GM12875 (cell line): ENCODE results near the gene TMEM254.

Source experiments
- H3K4me3 ChIP-seq: one replicate; pipeline ENCODE4 v1.5.1; 2011; ENCODE audit warnings: low read depth, low read length, control low read depth
- CTCF ChIP-seq: IDR thresholded peaks from 2 replicates; pipeline ENCODE4 v1.5.1; 2011; ENCODE audit warnings: low read depth, mild to moderate bottlenecking, control low read depth, inconsistent platforms, low read length, moderate library complexity, borderline replicate concordance; ENCODE audit not compliant: insufficient read depth

The TMEM254 gene

GRCh38 chr10:80104066-80104926 is 25.8 kb downstream of the TMEM254 start:
- no peak overlapping the region for H3K4me3 ChIP-seq

GRCh38 chr10:80108576-80109239 is 30.2 kb downstream of the TMEM254 start:
- no peak for TF ChIP-seq CTCF

More at GRCh38 chr10:80104066-80104926, 25.8 kb downstream of the TMEM254 start:
- no peak for TF ChIP-seq CTCF

GRCh38 chr10:80110986-80111385 is 32.5 kb downstream of the TMEM254 start:
- no peak overlapping the region for H3K4me3 ChIP-seq
- TF ChIP-seq CTCF, result no peak

More at GRCh38 chr10:80108576-80109239, 30.2 kb downstream of the TMEM254 start:
- H3K4me3 ChIP-seq, result no peak overlapping the region

- H3K4me3 ChIP-seq, result no peak overlapping the region
- TF ChIP-seq CTCF, result no peak
These were observed 40.2 kb downstream of the TMEM254 start for GRCh38 chr10:80118669-80119068.

- TF ChIP-seq CTCF, result no peak
These were observed 43.7 kb downstream of the TMEM254 start for GRCh38 chr10:80122110-80122710.

GRCh38 chr10:80122746-80123145 is 44.3 kb downstream of the TMEM254 start:
- no peak overlapping the region for H3K4me3 ChIP-seq
- no peak for TF ChIP-seq CTCF

More at GRCh38 chr10:80122110-80122710, 43.7 kb downstream of the TMEM254 start:
- H3K4me3 ChIP-seq, result no peak overlapping the region

GRCh38 chr10:80126876-80127275 is 48.4 kb downstream of the TMEM254 start:
- TF ChIP-seq CTCF, result no peak
- no peak overlapping the region for H3K4me3 ChIP-seq
